Skin of body (tissue), 2 donors: ENCODE data around the gene PTGER4. TPM values are rescaled to one million over a fixed set of nuclear protein-coding genes. Genes with fewer than 3 reads are reported as not detected.

Experiments
- small RNA-seq: library from RNA; depleted of rRNA; stranded (forward); fragments of <200 nt; gene quantifications from one replicate; pipeline ENCODE3, GENCODE V24; 2014; ENCODE audit warnings: low replicate concordance
- total RNA-seq: library from RNA; depleted of rRNA; stranded (reverse); fragments of >200 nt; gene quantifications from one replicate; pipeline ENCODE4 v1.2.3, GENCODE V29; 2014

The PTGER4 gene
- total RNA-seq, 1 donor from 2014 or later, result 15.3 TPM

Small RNAs within 50 kb of the gene (small RNA-seq; reads per million reads assigned to genes)
- gene RF00092, result not detected

Other genes starting within 250 kb of the PTGER4 start
- 22.0 TPM for gene TTC33, start 76.0 kb downstream of the PTGER4 start, total RNA-seq
- 53.3 TPM for gene PRKAA1, start 118.5 kb downstream of the PTGER4 start, total RNA-seq
- 1,466 TPM for gene RPL37, start 155.3 kb downstream of the PTGER4 start, total RNA-seq
- 3.9 TPM for gene CARD6, start 161.5 kb downstream of the PTGER4 start, total RNA-seq
- gene C7, start 229.6 kb downstream of the PTGER4 start, total RNA-seq, result 48.0 TPM